C4-2B (cell line): ENCODE results near the gene PCYOX1L.

Source experiments
- H3K27ac ChIP-seq: fragments of 450-650 bp; 2 replicates; pipeline ENCODE4 v1.5.1; 2017
- CTCF ChIP-seq: fragments of 450-650 bp; conservative IDR thresholded peaks from 2 replicates; pipeline ENCODE4 v1.5.1; 2017; ENCODE audit warnings: mild to moderate bottlenecking
- ZFX ChIP-seq: fragments of 450-650 bp; IDR thresholded peaks from 2 replicates; pipeline ENCODE4 v1.6.1; 2017

Gene PCYOX1L

GRCh38 chr5:149406203-149406978 is 48.5 kb downstream of the PCYOX1L start:
- no peak overlapping the region for H3K27ac ChIP-seq
- TF ChIP-seq CTCF (no peak), ZFX (no peak)

GRCh38 chr5:149406979-149407306 is 49.1 kb downstream of the PCYOX1L start:
- TF ChIP-seq ZFX (no peak), CTCF (no peak)

GRCh38 chr5:149407323-149408251 is 49.7 kb downstream of the PCYOX1L start:
- H3K27ac ChIP-seq: no peak overlapping the region
- TF ChIP-seq ZFX (no peak), CTCF (no peak)

More at GRCh38 chr5:149406979-149407306, 49.1 kb downstream of the PCYOX1L start:
- H3K27ac ChIP-seq: no peak overlapping the region

- TF ChIP-seq CTCF (no peak), ZFX (no peak)
- no peak overlapping the region for H3K27ac ChIP-seq
Measured at GRCh38 chr5:149408252-149409099, 50.6 kb downstream of the PCYOX1L start.

- TF ChIP-seq CTCF (no peak), ZFX (no peak)
- no peak overlapping the region for H3K27ac ChIP-seq
Measured at GRCh38 chr5:149409268-149409948, 51.6 kb downstream of the PCYOX1L start.

GRCh38 chr5:149410071-149410470 is 52.2 kb downstream of the PCYOX1L start:
- H3K27ac ChIP-seq: no peak overlapping the region
- TF ChIP-seq ZFX: no peak
- TF ChIP-seq CTCF: no peak
